Activated T-cell treated with anti-CD3 and anti-CD28 coated beads, Interleukin-2, amount 50 U/mL, for 24 hours (primary cell): ENCODE measurements around the gene CCDC63.

Experiments used
- DNase-seq: peaks from one replicate; pipeline ENCODE4 v3.0.0-alpha.2; 2020
- H3K27ac Mint-ChIP-seq: 2 replicates; pipeline ENCODE4 v1.8.0; 2020; ENCODE audit warnings: mild to moderate bottlenecking, mixed read lengths
- H3K27me3 Mint-ChIP-seq: 2 replicates; pipeline ENCODE4 v1.8.0; 2020; ENCODE audit warnings: mixed read lengths
- H3K36me3 Mint-ChIP-seq: 2 replicates; pipeline ENCODE4 v1.8.0; 2020; ENCODE audit warnings: low read depth, mixed read lengths
- H3K4me1 Mint-ChIP-seq: 2 replicates; pipeline ENCODE4 v1.8.0; 2020; ENCODE audit warnings: low read depth, mixed read lengths
- H3K4me3 Mint-ChIP-seq: 2 replicates; pipeline ENCODE4 v1.8.0; 2020; ENCODE audit warnings: mild to moderate bottlenecking, moderate library complexity, mixed read lengths
- H3K9me3 Mint-ChIP-seq: 2 replicates; pipeline ENCODE4 v1.8.0; 2020; ENCODE audit warnings: mixed read lengths

Gene CCDC63

DNA sequence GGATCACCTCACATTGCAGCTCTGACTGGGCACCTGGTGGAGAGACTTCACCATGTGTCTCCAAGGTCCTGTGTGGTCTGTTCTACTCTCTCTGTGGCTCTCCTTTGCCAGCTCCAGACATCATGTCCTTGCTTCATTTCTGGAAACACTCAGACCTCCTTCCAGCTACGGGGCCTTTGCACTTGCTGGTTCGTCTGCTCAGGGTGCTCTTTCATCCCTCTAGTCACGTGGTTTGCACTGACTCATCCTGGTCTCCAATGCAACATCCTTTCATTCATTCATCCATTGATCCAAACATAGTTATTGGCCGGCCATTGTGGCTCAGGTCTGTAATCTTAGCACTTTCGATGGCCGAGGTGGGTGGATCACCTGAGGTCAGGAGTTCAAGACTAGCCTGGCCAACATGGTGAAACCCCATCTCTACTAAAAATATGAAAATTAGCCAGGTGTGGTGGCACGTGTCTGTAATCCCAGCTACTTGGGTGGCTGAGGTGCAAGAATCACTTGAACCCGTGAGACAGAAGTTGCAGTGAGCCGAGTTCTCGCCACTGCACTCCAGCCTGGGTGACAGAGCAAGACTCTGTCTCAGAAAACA lies 23.9 kb upstream of the CCDC63 start:
- no peaks in the 10 kb centered on the region for H3K36me3 Mint-ChIP-seq
- H3K27ac Mint-ChIP-seq = no peak overlapping the region
- DNase-seq = no peak
- H3K4me1 Mint-ChIP-seq = peaks cover 11% of the 10 kb centered on the region
- H3K27me3 Mint-ChIP-seq = peaks cover 2% of the 10 kb centered on the region
- H3K9me3 Mint-ChIP-seq = no peaks in the 10 kb centered on the region
- H3K4me3 Mint-ChIP-seq = no peak overlapping the region

DNA sequence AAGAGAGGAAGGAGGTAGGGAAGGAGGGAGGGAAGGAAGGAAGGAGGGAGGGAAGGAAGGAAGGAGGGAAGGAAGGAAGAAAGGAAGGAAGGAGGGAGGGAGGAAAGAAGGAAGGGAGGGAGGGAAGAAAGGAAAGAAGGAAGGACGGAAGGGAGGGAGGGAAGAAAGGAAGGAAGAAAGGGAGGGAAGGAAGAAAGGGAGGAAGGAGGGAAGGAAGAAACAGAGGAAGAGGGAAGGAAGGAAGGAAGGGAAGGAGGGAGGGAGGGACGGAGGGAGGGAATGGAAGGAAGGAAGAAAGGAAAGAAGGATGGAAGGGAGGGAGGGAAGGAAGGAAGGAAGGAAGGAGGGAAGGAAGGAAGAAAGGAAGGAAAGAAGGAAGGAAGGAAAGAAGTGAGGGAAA lies 22.4 kb upstream of the CCDC63 start:
- H3K4me1 Mint-ChIP-seq = peaks cover 11% of the 10 kb centered on the region
- no peaks in the 10 kb centered on the region for H3K36me3 Mint-ChIP-seq
- H3K27me3 Mint-ChIP-seq = peaks cover 4% of the 10 kb centered on the region
- no peaks in the 10 kb centered on the region for H3K9me3 Mint-ChIP-seq
- no peak overlapping the region for H3K4me3 Mint-ChIP-seq
- DNase-seq = no peak
- no peak overlapping the region for H3K27ac Mint-ChIP-seq

DNA sequence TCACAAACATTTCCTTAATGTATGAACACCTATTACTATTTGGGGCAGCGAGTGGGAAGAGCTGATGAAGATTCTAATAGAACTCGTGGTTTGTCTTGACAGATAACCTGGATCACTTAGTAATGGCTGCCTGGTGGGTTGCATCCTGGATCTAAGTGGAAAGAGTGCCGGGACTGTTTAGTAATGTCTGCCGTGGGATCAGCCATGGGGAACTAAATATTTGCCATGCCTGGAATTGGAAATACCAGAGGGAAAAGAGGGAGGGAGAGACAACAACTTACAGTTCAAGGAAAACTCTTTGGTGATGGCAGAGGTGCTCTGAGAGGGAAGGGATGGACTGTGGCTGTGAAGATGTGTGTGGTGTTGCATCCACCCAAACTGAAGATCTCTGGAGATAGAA lies 21.3 kb upstream of the CCDC63 start:
- H3K27ac Mint-ChIP-seq = no peak overlapping the region
- H3K4me1 Mint-ChIP-seq = peaks cover 11% of the 10 kb centered on the region
- H3K4me3 Mint-ChIP-seq = no peak overlapping the region
- H3K27me3 Mint-ChIP-seq = peaks cover 6% of the 10 kb centered on the region
- H3K9me3 Mint-ChIP-seq = no peaks in the 10 kb centered on the region
- DNase-seq = no peak
- no peaks in the 10 kb centered on the region for H3K36me3 Mint-ChIP-seq

DNA sequence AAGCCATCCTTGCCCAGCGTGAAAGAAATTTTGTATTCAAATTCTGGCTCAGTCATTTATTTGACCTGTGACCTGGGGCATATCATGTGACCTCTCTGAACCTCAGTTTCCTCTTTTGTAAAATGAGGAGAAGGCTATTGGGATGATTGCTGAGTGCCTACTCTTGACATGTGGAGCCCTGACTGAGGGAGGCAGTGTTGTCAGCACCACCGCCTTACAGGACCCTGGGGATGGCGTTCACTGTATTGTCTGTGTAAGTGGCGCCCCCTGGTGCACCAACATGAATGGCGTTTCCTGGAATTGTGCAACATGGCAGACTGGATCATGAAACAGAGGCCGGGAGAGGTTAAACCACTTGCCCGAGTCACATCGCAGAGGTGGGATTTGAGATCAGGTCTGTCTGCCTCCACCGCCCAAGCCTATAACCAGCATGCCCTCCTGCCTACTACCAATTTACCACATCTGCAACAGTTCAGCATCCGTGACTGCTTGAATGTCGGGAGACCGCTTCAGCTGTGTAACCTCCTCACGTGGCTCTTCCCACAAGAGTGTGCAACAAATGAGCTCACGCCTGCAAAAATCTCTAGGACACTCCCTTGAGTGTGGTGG lies 20.1 kb upstream of the CCDC63 start:
- Mint-ChIP-seq H3K36me3 (no peaks in the 10 kb centered on the region), H3K27ac (peak overlapping the region; percentile 73), H3K27me3 (peaks cover 8% of the 10 kb centered on the region), H3K4me1 (peaks cover 11% of the 10 kb centered on the region), H3K9me3 (no peaks in the 10 kb centered on the region), H3K4me3 (peak overlapping the region; percentile 46)
- peak; percentile 93 for DNase-seq

DNA sequence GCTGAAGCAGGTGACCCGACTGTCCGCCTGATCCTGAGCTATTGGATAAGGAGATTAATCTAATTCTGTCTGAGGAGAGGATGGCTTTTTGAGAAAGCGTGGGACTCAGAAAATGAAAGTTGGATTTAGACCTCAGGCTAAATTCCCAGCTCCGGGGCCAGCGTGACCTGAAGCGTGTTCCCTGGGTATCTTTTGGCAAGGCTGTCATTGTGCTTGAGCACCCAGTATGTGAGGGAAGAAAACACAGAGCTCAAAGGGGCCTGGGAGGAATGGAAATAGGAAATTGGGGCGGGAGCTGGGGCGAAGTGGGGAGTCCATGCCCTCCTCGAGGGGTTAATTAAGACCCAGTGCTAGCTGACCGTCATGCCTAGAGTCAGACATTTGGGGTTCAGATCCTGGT lies 17.5 kb upstream of the CCDC63 start:
- Mint-ChIP-seq H3K4me3 (no peak overlapping the region), H3K4me1 (peaks cover 9% of the 10 kb centered on the region), H3K36me3 (no peaks in the 10 kb centered on the region), H3K27ac (no peak overlapping the region), H3K9me3 (no peaks in the 10 kb centered on the region), H3K27me3 (peaks cover 8% of the 10 kb centered on the region)
- no peak for DNase-seq

DNA sequence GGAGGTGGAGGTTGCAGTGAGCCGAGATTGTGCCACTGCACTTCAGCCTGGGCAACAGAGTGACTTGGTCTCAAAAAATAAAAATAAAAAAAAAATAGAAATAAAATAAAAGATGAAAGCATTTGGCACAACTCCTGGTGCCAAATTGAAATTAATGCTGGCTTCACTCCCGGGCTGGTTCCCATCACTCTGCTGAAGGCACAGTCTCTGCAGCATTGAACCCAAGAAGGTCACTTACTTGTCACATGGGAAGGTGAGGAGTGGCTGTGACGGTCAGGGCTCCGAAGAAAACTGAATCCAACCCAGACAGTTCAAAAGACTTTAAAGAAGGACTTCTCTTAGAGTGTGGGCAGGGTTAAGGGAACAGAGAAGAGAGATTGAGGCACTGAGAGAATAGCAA lies 10.5 kb upstream of the CCDC63 start:
- Mint-ChIP-seq H3K36me3 (no peaks in the 10 kb centered on the region), H3K27ac (no peak overlapping the region), H3K9me3 (no peaks in the 10 kb centered on the region), H3K27me3 (peaks cover under 1% of the 10 kb centered on the region), H3K4me3 (no peak overlapping the region), H3K4me1 (no peaks in the 10 kb centered on the region)
- no peak for DNase-seq

DNA sequence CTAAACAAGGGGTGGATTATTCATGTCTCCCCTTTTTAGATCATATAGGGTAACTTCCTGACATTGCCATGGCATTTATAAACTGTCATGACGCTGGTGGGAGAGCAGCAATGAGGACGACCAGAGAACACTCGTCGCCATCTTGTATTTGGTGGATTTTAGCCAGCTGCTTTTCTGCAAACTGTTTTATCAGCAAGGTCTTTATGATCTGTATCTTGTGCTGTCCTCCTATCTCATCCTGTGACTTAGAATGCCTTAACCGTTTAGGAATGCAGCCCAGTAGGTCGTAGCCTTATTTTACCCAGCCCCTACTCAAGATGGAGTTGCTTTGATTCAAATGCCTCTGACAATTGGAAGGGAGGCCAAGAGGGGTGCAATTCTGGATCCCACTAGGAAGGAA lies 5.8 kb upstream of the CCDC63 start:
- Mint-ChIP-seq H3K36me3 (no peaks in the 10 kb centered on the region), H3K4me3 (no peak overlapping the region), H3K9me3 (no peaks in the 10 kb centered on the region), H3K4me1 (no peaks in the 10 kb centered on the region), H3K27me3 (peaks cover 22% of the 10 kb centered on the region), H3K27ac (no peak overlapping the region)
- DNase-seq = no peak

DNA sequence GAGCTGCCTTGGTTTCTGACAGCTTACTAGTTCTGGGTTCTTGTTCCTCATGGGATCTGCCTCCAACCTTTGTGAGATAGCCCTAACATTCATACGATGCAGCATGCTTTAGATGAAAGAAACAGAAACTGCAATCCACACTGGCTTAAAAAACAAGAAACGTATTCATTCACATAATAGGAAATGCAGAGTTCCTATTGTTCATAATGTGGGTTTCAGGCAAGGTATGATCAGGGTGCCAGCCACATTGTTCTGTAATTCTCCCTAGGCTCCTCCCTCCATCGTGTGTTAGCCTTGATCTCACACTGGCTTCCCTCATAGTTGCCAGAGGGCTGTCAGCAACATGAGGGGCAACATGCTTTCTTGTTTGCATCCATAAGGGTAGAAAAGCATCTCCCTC lies 2.7 kb upstream of the CCDC63 start:
- H3K4me1 Mint-ChIP-seq = peaks cover 6% of the 10 kb centered on the region
- H3K4me3 Mint-ChIP-seq = no peak overlapping the region
- H3K9me3 Mint-ChIP-seq = no peaks in the 10 kb centered on the region
- no peaks in the 10 kb centered on the region for H3K36me3 Mint-ChIP-seq
- DNase-seq = no peak
- peaks cover 52% of the 10 kb centered on the region for H3K27me3 Mint-ChIP-seq
- H3K27ac Mint-ChIP-seq = no peak overlapping the region

DNA sequence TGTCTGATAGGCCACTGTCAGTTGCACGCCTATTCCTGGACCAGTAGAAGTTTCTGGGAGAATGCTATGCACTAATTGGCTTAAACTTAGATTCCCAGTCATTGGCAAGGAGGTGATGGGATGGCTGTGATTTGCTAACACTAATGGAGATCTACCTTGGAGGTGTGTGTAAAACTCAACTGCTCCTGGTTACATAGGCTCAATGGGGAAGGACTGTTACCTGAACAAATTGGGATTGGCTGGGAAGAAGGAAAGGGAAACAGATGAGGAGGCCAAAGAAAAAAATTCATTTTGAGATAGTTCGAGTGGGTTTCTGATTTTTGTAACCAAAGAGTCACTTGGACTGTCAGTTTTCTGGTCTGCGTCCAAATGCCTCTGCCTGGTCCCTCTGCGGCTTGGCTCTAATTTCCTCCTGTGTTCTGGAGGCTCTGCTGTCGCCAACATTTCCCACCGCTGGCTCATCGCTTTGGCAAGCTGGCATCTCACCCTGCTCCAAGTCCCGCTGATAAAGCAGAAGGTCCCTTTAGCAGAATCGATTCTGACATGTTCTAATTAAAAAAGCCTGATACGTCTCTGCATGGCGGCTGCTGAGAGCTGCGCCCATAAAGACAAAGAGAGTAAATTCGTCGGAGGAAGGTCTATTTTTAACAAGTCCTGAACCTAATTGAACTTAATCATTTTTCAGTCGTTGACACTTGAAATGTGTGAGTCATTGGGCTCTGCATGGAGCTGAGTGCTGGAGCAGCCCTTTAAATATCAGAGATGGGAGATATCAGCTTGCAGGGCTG lies 2.0 kb upstream of the CCDC63 start:
- no peaks in the 10 kb centered on the region for H3K9me3 Mint-ChIP-seq
- H3K27me3 Mint-ChIP-seq = peaks cover 56% of the 10 kb centered on the region
- no peaks in the 10 kb centered on the region for H3K36me3 Mint-ChIP-seq
- H3K27ac Mint-ChIP-seq = no peak overlapping the region
- no peak overlapping the region for H3K4me3 Mint-ChIP-seq
- H3K4me1 Mint-ChIP-seq = peaks cover 8% of the 10 kb centered on the region
- no peak for DNase-seq

DNA sequence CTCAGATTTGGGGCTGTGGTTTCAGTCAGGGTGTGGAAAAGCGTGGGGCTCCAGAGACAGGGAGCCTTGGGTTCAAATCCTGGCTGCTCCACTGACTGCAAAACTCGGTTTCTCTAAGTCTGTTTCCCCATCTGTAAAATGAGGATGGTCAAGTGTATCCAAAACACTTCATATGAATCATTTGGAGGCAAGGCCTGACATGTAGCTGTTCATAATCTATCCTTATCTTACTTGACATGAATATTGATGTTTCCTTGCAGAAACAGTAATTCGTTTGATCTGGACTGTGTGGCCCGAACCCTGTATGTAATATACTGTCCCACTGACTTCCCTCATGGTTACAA lies 1.5 kb upstream of the CCDC63 start:
- Mint-ChIP-seq H3K4me3 (no peak overlapping the region), H3K27me3 (peaks cover 60% of the 10 kb centered on the region), H3K27ac (no peak overlapping the region), H3K36me3 (no peaks in the 10 kb centered on the region), H3K4me1 (peaks cover 11% of the 10 kb centered on the region), H3K9me3 (no peaks in the 10 kb centered on the region)
- no peak for DNase-seq

DNA sequence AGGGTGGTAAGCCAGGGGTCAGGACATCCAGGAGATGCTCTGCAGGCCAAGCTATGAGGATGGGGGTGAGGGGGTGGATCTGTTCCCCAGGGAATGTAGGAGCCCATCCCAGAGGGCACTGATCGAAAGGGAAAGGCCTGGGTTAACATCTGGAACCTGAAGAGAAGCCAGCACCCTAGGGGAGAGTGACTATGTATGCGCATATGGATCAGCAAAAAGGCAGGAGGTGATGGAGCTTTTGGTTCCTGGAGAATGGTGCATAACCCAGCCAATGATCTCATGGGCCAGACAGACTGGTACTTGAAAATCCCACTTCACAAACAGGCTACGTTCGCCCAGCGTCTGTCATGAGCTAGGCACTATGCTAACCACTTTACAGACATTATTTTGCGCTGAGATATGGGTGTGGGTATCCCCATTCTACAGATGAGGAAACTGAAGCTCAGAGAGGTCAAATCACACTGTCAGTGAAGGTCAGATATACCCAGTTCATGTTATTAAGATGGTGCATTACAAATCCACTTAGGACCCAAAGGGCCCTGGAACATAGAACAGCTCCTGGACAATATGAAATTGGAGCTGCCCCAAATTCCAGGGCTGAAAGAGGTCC lies 1.6 kb downstream of the CCDC63 start:
- Mint-ChIP-seq H3K4me3 (no peak overlapping the region), H3K9me3 (no peaks in the 10 kb centered on the region), H3K36me3 (no peaks in the 10 kb centered on the region), H3K4me1 (peaks cover 11% of the 10 kb centered on the region), H3K27me3 (peaks cover 77% of the 10 kb centered on the region), H3K27ac (no peak overlapping the region)
- DNase-seq = no peak

DNA sequence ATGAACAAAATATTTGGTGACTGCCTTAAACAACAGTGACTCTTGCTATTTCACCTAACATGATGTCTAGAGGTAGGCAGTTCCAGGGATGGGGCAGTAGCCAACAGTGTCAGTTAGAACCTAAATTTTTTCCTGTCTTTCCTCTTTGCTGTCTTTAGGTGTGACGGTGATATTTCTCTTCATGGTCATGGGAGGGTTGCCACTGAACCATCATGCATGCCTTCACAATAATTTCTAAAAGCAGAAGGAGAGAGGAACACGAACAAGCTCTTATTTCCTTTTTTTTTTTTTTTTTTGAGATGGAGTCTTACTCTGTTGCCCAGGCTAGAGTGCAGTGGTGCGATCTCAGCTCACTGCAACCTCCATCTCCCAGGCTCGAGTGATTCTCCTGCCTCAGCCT lies 2.4 kb downstream of the CCDC63 start:
- H3K27me3 Mint-ChIP-seq = peaks cover 76% of the 10 kb centered on the region
- no peak overlapping the region for H3K27ac Mint-ChIP-seq
- peaks cover 11% of the 10 kb centered on the region for H3K4me1 Mint-ChIP-seq
- H3K9me3 Mint-ChIP-seq = no peaks in the 10 kb centered on the region
- no peaks in the 10 kb centered on the region for H3K36me3 Mint-ChIP-seq
- H3K4me3 Mint-ChIP-seq = no peak overlapping the region
- no peak for DNase-seq

DNA sequence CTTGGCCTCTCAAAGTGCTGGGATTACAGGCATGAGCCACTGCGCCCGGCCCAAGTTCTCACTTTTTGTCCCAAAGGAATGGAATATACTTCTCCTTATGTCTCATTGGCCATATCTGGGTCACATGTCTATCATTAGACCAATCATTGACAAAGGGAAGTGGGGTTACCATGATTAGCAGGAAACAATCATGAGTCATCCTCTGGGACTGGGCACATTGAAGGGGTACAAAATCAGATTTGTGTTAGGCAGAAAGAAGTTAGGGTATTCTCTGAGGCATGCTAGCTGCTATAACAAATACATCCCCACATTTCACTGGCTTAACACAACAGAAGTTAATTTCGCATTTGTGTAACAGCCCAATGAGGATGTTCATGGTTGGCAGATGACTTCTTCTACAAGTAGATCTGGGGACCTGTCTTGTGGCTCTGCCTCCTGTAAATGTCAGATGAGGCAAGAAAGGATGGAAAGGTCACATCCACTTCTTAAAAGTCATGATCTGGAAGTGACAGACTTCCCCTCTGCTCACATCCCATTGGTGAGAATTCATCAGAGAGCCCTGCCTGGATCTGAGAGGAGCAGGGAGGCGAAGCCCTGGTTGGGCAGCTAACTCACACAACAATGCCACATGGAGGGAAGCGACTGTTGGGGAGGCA lies 3.1 kb downstream of the CCDC63 start:
- peaks cover 11% of the 10 kb centered on the region for H3K4me1 Mint-ChIP-seq
- H3K27me3 Mint-ChIP-seq = peaks cover 69% of the 10 kb centered on the region
- H3K9me3 Mint-ChIP-seq = no peaks in the 10 kb centered on the region
- no peak overlapping the region for H3K4me3 Mint-ChIP-seq
- no peaks in the 10 kb centered on the region for H3K36me3 Mint-ChIP-seq
- DNase-seq = no peak
- no peak overlapping the region for H3K27ac Mint-ChIP-seq

DNA sequence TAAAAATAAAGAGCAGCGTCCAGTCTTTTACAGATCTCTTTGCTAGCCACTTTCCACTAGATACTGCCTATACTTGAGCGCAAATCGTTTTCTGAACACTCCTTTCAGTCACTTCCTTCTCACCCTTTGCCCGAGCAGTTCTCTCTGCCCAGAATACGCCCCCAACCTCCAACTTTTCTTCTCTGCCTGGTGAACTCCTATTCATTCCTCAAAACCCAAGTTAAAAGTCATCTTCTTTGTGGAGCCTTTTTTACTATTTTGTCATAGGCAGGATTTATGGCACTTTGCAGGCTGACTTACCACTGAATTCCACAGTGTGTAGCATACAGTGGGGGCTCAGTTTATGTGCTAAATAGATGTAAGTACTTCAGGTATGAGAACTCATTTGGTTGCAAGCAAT lies 4.0 kb downstream of the CCDC63 start:
- Mint-ChIP-seq H3K4me3 (no peak overlapping the region), H3K9me3 (no peaks in the 10 kb centered on the region), H3K4me1 (peaks cover 11% of the 10 kb centered on the region), H3K27me3 (peaks cover 61% of the 10 kb centered on the region), H3K27ac (no peak overlapping the region), H3K36me3 (no peaks in the 10 kb centered on the region)
- no peak for DNase-seq

DNA sequence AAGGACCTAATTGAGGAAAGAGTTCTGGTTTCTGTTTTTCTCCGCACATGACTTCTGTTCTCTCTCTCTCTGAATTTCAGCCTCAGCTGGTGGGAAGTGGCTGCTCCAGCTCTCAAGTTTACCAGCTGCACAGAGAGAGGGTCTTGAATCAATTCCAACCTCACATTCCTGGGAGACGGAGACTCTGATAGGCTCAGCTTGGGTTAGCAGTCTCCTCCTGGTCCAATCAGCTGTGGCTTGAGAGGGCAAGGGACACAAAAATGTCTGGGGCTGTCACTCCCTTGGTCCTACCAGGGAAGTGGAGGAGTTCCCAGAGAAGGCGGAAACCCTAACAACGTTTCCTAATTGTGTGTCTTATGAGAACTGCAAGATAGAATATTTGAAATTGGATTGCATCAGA lies 7.0 kb downstream of the CCDC63 start:
- Mint-ChIP-seq H3K27ac (no peak overlapping the region), H3K36me3 (no peaks in the 10 kb centered on the region), H3K4me3 (no peak overlapping the region), H3K9me3 (no peaks in the 10 kb centered on the region), H3K27me3 (peaks cover 32% of the 10 kb centered on the region), H3K4me1 (peaks cover 5% of the 10 kb centered on the region)
- no peak for DNase-seq
